CD4-positive, alpha-beta T cell treated with Interleukin-15 for 1 hour (primary cell): Measurements from ENCODE around the gene PDLIM4.

ENCODE experiments used
- DNase-seq: peaks from one replicate; pipeline ENCODE4 v3.0.0-alpha.2; 2020

Gene PDLIM4

DNA sequence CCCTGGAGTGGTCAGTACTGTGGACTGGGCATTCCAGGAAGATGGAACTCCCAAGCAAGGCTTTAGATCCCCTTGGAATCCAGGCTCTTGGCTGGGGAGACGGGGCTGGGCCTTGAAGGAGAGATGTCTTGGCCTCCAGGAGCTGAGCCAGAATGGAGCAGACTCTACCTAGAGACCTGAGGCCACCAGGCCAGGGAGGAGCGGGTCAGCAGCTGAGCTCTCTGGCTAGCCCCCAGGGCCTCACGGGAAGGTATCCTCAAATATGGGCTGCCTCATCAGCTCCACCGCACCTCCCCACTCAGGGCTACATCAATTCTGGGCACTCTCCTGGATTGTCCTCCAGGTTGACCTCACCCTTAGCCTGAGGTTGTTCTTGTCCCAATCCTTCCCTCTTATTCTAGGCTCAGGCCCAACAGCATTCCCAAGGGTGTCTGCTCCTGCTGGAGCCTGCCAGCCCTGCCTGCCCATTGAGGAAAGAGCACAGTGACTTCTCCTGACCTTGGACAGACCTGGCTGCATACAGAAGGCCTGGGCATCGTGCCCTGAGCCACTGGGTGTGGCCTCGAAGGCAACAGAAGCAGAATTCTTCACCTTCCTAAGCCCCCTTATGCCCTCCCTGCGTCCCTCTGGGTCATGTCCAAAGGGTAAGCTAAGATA, 3.0 kb upstream of the PDLIM4 start:
- no peak for DNase-seq

GRCh38 chr5:132256086-132256782, 1.3 kb upstream of the PDLIM4 start:
- no peak for DNase-seq

GRCh38 chr5:132256783-132257130, 739 bp upstream of the PDLIM4 start:
- no peak for DNase-seq

DNA sequence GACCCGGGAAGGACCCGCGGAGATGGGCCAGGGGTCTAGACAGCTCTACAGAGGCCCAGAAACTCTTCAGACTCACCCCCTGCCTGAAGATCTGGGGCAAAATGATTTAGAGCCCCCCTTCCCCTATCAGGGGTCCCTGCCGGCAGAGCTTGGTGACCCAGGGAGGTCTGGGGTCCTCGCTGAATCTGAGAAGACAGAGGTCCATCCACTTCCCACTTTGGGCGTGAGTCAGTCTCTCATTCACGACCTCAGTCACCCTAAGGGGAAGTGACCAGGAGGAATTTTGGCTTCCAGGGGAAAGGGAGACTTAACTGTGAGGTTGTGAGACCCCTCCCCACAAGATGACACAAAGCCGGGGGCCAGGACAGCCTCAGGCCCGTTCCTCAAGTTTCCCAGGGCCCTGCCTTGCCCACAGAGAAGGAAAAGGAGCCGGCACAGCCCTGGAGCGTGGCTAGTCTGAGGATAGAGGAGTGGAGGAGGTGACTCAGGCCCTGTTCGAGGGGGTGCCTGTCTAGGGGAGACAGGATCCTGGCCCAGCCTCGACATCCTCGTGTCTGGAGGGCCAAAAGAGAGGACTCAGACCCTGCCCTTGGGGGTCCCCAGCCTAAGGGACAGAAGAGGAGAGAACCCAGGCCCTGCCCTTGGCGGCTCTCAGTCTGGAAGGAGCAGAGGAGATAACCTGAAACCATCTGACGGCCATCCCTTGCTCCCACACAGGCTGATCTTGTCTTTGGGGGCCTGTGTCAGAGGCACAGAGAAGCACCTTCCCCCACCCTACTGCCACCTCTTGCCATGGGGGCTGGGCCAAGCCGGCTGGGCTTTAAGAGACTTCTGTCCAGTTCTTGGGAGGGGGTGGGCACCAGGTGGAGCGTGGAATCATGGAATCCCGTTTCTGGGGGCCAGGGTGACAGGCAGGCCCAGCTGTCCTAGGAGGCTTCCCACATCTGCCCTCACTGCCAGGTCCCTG, 889 bp downstream of the PDLIM4 start:
- DNase-seq = no peak

DNA sequence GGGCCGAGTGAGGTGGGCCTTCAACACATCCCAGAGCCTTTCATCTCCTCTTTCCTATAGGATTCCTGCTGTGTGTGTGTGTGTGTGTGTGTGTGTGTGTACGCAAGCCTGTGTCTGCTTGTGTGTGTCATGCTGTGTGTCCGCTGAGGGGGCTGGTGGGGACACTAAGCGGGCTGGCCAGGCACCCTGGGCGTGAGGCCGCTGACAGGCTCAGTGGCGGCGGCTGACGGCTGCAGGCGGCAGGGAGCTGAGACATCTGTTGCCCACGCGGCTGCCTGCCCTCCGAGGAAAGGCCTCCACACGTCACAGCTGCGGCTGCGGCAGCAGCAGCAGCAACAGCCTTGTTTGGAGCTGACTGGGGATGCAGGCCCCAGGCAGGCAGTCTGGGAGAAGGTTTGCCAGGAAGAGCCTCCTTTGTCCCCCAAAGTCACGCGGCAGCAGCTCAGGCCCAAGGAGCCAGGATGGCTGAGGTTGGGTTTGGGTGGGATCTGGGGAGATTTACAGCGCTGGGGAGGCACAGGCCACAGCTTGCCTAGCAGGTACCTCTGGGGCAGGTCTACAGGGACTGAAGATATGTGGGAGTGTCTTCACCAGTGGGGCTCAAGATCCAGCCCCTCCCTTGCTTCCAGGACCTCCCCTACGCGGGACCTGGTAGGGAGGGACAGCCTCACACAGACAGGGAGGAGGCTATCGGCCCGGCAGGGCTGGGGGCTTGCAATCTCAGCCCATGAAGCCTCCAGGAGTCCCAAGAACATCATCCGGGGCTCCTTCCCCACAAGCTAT, 1.8 kb downstream of the PDLIM4 start:
- DNase-seq = no peak

GRCh38 chr5:132260051-132260450, 2.6 kb downstream of the PDLIM4 start:
- no peak for DNase-seq

GRCh38 chr5:132260714-132261551, 3.4 kb downstream of the PDLIM4 start:
- no peak for DNase-seq

- DNase-seq = no peak
Measured at GRCh38 chr5:132261881-132262845, 4.7 kb downstream of the PDLIM4 start.

DNA sequence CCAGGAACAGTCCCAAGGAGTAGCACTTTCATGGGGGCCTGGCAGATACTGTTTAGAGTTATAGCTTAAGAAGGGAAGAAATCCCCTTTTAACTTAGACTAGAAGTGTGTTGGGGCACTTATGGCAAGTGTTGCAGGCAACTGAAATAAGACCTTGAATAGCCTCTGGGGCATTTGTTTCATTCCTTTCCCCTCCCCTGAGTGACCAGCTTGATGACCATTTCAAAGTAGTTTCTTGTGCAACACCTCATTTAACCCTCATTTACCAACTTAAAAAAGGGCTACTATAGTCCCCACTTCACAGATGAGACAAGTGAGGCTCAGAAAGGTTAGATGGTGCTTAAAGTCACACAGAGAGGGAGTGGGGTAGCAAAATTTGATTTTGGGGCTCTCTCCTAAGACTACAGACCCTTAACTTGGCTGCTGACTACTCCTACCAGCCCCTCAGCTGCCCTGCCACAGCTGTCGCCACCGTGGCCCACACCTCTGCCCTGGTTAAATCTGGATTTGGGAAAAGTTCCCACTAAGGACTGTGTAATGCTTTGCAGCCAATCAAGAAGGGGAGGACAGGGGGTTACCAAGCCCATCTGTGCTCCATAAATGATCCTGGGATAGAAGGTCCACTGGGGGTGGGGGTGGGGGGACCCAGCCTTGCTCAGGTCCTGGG, 5.5 kb downstream of the PDLIM4 start:
- no peak for DNase-seq

DNA sequence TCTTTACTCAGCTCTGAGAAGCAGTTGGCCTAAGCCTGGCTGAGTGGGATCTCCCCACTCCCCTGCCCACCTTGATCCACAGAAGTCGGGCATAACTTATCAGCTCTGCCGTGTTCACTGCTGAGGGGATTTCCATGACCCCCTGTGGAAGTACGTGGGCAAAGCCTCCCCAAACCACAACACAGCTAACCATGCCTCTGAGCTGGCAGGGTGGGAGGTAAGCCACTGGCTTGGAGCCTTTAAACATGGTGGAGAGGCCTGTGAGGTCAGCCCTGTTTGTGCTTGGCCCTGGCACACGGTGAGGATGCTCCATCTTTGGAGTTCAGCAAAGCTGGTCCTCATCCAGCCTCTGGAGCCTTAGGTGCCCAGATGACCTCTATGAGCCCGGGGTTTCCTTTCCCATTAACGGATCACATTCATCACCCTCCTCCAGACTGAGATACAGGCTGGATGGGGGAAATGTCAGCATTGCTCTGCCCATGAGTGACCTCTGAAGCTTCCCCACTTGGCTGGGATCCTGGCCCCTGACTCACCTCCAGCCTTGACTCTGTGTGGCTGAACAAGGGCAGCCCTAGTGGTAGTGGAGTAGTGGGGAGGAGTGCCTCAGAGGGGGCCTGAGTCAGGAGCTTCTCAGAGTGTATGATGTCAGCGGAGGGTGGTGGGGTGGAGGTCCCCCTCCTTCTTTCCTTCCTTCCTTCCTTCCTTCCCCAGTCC, 6.2 kb downstream of the PDLIM4 start:
- no peak for DNase-seq

- no peak for DNase-seq
Measured at GRCh38 chr5:132264546-132265335, 7.2 kb downstream of the PDLIM4 start.

- no peak for DNase-seq
Measured at GRCh38 chr5:132265336-132266030, 8.0 kb downstream of the PDLIM4 start.

- DNase-seq = no peak
Measured at GRCh38 chr5:132266031-132266835, 8.7 kb downstream of the PDLIM4 start.

GRCh38 chr5:132266836-132267160, 9.3 kb downstream of the PDLIM4 start:
- DNase-seq = no peak

DNA sequence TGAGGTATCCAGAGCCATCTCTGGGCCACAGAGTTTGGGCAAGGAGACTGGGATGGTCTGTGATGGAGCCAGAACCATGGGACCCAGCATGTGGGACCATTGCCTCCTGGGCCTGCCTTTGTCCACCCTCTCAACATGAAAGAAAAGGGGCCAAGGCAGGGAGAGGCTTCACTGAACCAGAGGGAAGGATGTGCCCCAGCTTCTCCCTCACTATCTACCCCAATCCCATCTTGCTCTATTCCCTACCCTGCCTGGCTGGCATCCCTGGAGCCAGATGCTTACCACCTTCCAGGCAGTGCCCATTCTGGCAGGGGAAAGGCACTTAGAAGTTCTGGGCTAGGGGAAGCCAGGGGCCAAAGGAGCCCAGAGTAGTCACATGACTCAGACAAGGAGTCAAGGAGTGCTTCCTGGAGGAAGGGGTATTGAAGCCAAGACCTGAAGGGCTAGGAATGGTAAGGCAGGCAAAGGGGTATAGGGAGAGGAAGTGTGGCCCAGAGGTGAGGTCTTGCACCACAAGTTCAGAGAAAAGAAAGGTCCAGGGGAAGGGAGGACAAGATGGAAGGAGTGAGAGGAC, 9.8 kb downstream of the PDLIM4 start:
- DNase-seq = no peak

GRCh38 chr5:132267931-132268768, 10.7 kb downstream of the PDLIM4 start:
- DNase-seq = no peak
